T-helper 17 cell (primary cell): ENCODE measurements around the gene BLOC1S6. TPM values are rescaled to one million over a fixed set of nuclear protein-coding genes. Genes with fewer than 3 reads are reported as not detected.
A peak's percentile ranks its signal among the peaks of the same experiment; 100 is the strongest.

ENCODE experiments used
- ATAC-seq: fragments of 150-1000 bp; cut with Tn5 transposase; 2 replicates; pipeline ENCODE4 v1.10.0; 2021; ENCODE audit warnings: mild to moderate bottlenecking, moderate library complexity
- DNase-seq, 3 donors: peaks; one replicate each; pipeline versions ENCODE4 v3.0.0 to v3.0.0-alpha.2; 2020 to 2021
- H3K9me3 ChIP-seq: one replicate; pipeline ENCODE4 v1.7.0; 2013; ENCODE audit warnings: low read length, mild to moderate bottlenecking; ENCODE audit not compliant: control insufficient read depth, poor library complexity, severe bottlenecking
- H3K27ac Mint-ChIP-seq: one replicate; pipeline ENCODE4 v1.8.0; 2022; ENCODE audit warnings: mild to moderate bottlenecking, moderate library complexity, mixed read lengths
- H3K27me3 Mint-ChIP-seq: one replicate; pipeline ENCODE4 v1.8.0; 2022; ENCODE audit warnings: mixed read lengths
- H3K36me3 Mint-ChIP-seq: one replicate; pipeline ENCODE4 v1.8.0; 2022; ENCODE audit warnings: low read depth, mixed read lengths
- H3K4me1 Mint-ChIP-seq: one replicate; pipeline ENCODE4 v1.8.0; 2022; ENCODE audit warnings: mild to moderate bottlenecking, mixed read lengths
- H3K4me3 Mint-ChIP-seq: one replicate; pipeline ENCODE4 v1.8.0; 2022; ENCODE audit warnings: mild to moderate bottlenecking, moderate library complexity, mixed read lengths
- total RNA-seq, 4 donors: library from RNA in 2 of 4; stranded (reverse) in 2 of 4; gene quantifications; one replicate each; pipeline ENCODE4 v1.2.3 and lab custom pipeline; 2022 to 2026

Gene BLOC1S6
- total RNA-seq, 2 donors from 2014 or later = 48.5 to 66.2 TPM

DNA sequence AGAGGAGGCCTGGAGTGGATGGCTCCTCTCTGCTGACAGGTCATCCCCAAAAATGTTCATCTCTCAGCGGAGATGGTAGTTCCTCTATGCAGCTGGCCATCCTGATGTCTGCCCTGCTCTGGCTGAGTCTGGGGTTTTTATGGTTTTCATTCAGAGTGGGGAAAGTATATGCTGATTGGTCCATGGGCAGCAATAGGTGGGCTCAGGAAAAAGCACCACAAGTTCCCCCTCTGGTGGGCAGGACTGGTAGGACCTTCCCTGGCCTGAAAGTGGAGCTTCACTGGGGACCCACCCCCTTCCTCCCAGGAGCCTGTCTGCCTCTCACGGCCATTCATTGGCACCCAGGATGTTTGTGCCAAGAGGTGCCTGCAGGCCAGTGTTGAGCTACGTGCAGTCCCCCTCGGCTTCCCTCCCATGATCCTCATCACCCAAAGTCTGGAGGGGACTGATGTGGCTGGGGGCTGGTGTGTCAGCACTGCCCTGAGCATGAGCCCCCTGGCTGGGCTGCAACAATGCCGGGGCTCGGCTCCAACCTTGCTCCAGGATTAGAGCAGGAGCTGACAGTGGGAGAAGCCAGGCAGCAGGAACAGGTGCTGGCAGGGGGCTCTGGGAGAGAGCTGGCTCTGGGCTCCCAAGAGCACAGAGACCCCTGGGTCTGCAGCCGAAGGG, 13.1 kb upstream of the BLOC1S6 start:
- no peak overlapping the region for H3K4me3 Mint-ChIP-seq
- ATAC-seq (peak; percentile 49), DNase-seq (no peak)
- no peaks in the 10 kb centered on the region for H3K4me1 Mint-ChIP-seq
- peaks cover 48% of the 10 kb centered on the region for H3K27me3 Mint-ChIP-seq
- no peak overlapping the region for H3K27ac Mint-ChIP-seq
- peaks cover 4% of the 10 kb centered on the region for H3K36me3 Mint-ChIP-seq
- H3K9me3 ChIP-seq = no peaks in the 10 kb centered on the region

DNA sequence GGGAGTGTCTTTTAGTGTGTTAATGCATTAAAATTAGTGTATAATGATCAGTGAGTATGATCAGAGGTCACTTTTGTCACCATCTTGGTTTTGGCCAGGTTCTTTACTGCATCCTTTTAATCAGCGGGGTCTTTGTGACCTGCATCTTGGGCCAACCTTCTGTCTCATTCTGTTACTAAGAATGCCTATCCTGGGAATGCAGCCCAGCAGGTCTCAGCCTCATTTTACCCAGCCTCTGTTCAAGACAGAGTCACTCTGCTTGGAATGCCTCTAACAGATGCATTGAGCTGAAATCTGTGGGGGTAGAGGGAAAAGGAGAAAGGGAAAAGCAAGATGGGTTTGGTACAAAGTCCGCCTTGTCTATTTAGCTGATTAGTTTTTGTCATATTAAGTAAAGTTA, 5.3 kb upstream of the BLOC1S6 start:
- H3K9me3 ChIP-seq = no peaks in the 10 kb centered on the region
- Mint-ChIP-seq H3K36me3 (no peaks in the 10 kb centered on the region), H3K27me3 (peaks cover 17% of the 10 kb centered on the region), H3K4me1 (peaks cover 11% of the 10 kb centered on the region), H3K4me3 (no peak overlapping the region), H3K27ac (peak overlapping the region; percentile 29)
- no peak for DNase-seq
- no peak for ATAC-seq

DNA sequence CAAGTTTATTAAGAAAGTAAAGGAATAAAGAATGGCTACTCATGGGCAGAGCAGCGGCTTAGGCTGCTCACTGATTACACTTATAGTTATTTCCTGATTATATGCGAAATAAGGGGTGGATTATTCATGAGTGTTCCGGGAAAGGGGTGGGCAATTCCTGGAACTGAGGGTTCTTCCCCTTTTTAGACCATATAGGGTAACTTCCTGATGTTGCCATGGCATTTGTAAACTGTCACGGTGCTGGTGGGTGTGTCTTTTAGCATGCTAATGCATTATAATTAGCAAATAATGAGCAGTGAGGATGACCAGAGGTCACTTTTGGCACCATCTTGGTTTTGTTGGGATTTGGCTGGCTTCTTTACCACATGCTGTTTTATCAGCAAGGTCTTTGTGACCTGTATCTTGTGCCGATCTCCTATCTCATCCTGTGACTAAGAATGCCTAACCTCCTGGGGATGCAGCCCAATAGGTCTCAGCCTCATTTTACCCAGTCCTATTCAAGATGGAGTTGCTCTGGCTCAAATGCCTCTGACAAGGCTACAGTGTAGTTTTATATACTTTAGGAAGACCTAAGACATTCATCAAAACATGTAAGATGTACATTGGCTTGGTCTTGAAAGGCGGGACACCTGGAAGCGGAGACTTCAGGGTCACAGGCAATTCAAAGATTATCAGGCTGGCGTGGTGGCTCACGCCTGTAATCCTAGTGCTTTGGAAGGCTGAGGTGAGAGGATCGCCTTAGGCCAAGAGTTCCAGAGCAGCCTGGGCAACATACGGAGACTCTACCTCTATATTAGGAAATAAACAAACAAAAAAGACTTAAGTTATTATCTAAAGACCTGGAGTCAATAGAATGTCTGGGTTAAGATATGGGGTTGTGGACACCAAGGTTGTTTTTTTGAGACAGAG, 3.2 kb upstream of the BLOC1S6 start:
- peaks cover 26% of the 10 kb centered on the region for H3K4me1 Mint-ChIP-seq
- ATAC-seq (no peak), DNase-seq (no peak)
- H3K27ac Mint-ChIP-seq = no peak overlapping the region
- peaks cover 3% of the 10 kb centered on the region for H3K36me3 Mint-ChIP-seq
- no peak overlapping the region for H3K4me3 Mint-ChIP-seq
- H3K9me3 ChIP-seq = no peaks in the 10 kb centered on the region
- H3K27me3 Mint-ChIP-seq = peaks cover 17% of the 10 kb centered on the region

DNA sequence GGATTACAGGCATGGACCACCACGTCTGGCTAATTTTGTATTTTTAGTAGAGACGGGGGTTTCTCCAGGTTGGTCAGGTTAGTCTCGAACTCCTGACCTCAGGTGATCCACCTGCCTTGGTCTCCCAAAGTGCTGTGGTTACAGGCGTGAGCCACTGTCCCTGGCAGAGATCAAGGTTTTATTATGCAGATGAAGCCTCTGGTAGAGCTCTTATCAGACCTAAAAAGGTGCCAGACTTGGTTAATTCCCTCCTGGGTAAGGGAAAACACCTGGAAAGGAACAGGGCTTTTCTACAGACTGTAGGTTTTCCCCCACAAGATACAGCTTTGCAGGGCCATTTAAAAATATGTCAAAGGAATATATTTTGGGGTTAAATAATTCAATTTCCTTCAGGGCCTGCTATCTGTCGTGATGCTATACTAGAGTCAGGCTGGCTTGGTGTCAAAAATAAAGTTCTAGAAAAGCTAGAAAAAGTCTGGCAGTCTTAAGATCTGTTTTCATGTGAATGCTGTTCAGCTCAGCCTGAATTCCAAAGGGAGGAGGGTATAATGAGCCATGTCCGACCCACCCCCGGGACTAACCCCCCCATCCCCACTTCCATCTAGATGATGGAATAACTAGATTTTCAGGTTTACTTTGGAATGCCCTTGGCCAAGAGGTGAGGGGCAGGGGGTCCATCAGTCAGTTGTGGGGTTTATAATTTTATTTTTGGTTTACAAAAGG, 1.9 kb upstream of the BLOC1S6 start:
- H3K4me3 Mint-ChIP-seq = no peak overlapping the region
- H3K9me3 ChIP-seq = no peaks in the 10 kb centered on the region
- DNase-seq = no peak
- H3K27me3 Mint-ChIP-seq = peaks cover 11% of the 10 kb centered on the region
- peaks cover 3% of the 10 kb centered on the region for H3K36me3 Mint-ChIP-seq
- no peak for ATAC-seq
- H3K27ac Mint-ChIP-seq = no peak overlapping the region
- H3K4me1 Mint-ChIP-seq = peaks cover 30% of the 10 kb centered on the region

DNA sequence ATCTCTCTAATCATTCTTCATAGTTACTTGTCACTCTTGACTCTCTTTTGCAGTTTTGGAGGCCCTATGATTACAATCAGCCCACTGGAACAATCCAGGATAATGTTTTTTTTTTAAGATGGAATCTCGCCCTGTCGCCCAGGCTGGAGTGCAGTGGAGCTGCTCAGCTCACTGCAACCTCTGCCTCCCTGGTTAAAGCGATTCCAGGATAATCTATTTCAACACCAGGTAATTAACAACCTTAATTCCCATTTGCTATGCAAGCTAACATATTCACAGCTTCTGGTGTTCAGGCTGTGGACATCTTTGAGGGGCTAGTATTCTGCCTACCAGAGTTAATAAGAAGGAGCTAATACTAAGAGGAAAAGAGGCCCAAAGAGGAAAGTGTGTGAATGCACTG, 1.1 kb upstream of the BLOC1S6 start:
- ATAC-seq = no peak
- no peaks in the 10 kb centered on the region for H3K9me3 ChIP-seq
- Mint-ChIP-seq H3K36me3 (peaks cover 3% of the 10 kb centered on the region), H3K4me1 (peaks cover 30% of the 10 kb centered on the region), H3K27me3 (peaks cover 8% of the 10 kb centered on the region), H3K27ac (peak overlapping the region; percentile 100), H3K4me3 (peak overlapping the region; percentile 99)
- no peak for DNase-seq

DNA sequence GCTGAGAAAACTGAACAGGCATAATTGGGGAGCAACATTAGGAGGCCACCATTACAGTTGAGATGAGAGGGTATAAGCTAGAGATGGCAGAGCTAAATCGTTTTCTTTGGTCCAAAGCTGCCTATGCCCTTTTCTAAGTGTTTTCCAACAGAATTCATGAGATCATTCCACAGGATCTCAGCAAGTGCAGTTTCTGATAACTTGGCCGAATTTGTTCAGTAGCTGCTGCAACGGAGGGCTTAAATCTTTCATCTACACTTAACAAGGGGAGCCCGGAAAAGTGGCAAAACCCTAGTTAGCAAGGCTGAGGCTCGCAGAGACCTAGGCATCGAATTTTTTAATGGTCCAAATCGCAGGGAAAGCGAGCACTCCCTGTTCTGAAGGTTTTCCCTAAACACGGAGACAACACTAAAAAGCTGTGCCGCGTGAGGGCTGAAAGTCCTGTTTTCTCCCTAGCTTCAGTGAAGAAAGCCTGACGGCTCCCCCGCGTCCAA, 531 bp upstream of the BLOC1S6 start:
- peaks cover 3% of the 10 kb centered on the region for H3K36me3 Mint-ChIP-seq
- H3K9me3 ChIP-seq = no peaks in the 10 kb centered on the region
- peak overlapping the region; percentile 100 for H3K27ac Mint-ChIP-seq
- peaks cover 3% of the 10 kb centered on the region for H3K27me3 Mint-ChIP-seq
- H3K4me1 Mint-ChIP-seq = peaks cover 30% of the 10 kb centered on the region
- peak overlapping the region; percentile 99 for H3K4me3 Mint-ChIP-seq
- ATAC-seq = peak; percentile 13
- DNase-seq = no peak

DNA sequence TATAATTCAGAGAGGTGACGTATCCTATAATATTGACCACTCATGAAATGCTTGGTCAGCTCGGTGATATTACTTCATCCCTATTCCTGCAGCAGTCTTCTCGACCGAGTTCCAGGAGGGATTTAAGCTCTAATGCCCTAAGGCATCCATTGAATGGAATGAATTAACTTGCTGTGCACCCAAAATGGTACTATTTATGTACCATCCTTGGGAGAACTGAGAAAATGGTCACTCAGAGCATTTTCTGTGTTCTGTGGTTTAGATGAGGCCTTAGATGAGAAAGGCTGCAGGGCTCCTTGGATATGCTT, 638 bp downstream of the BLOC1S6 start:
- peaks cover 3% of the 10 kb centered on the region for H3K36me3 Mint-ChIP-seq
- ATAC-seq (no peak), DNase-seq (no peak)
- no peaks in the 10 kb centered on the region for H3K9me3 ChIP-seq
- peak overlapping the region; percentile 100 for H3K27ac Mint-ChIP-seq
- H3K4me3 Mint-ChIP-seq = peak overlapping the region; percentile 99
- H3K4me1 Mint-ChIP-seq = peaks cover 30% of the 10 kb centered on the region
- H3K27me3 Mint-ChIP-seq = no peaks in the 10 kb centered on the region

DNA sequence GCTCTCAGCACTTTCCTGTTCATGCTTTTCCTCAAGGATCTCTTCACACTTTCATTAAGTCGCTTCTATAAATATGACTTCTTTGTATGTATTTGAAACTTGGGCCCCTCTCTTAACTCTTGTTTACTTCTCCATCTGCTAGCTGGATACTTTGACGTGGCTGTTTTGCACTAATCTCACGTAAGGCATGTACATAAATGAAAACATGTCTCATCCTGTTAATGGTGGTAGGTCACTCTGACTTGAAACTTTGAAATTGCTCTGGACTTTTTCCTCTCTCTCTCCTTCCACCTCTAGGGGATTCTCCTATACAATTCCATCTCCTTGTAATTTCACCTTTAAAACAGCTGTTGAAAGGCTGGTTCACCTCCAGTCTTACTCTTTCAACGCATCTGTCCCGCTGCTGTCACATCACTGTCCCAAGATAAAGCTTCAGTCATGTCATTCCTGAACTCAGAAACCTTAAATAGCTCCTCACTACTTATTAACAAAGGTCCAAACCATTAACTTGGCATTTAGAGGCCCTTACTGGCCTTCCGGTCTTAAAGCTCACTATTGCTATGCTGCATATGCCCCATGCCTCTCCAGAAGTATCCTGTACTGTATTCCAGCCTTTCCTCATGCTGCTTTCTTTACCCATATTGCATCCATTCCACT, 1.2 kb downstream of the BLOC1S6 start:
- Mint-ChIP-seq H3K27ac (peak overlapping the region; percentile 100), H3K27me3 (no peaks in the 10 kb centered on the region), H3K36me3 (peaks cover 3% of the 10 kb centered on the region), H3K4me1 (peaks cover 30% of the 10 kb centered on the region), H3K4me3 (peak overlapping the region; percentile 99)
- DNase-seq (no peak), ATAC-seq (no peak)
- H3K9me3 ChIP-seq = no peaks in the 10 kb centered on the region

DNA sequence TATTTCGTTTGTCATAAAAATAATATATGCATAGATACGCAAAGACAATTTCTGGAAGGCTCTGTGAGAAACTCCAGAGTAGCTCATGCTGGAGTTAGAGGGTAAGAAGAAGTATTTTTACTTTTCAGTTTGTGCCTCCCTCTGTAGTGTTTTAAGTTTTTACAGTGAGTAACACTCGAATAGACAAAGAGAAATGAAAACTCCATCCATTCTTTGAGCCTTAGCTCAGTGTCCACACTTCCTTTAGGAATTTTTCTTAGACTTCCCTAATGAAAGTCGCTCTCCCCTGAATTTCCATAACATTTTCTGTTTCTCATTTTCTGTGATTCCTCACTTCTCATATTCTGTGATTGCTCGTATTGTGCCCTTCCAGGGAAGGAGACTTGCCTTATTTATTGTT, 2.1 kb downstream of the BLOC1S6 start:
- ATAC-seq = no peak
- Mint-ChIP-seq H3K4me1 (peaks cover 28% of the 10 kb centered on the region), H3K36me3 (peaks cover 3% of the 10 kb centered on the region), H3K27ac (peak overlapping the region; percentile 100), H3K4me3 (peak overlapping the region; percentile 99), H3K27me3 (no peaks in the 10 kb centered on the region)
- no peaks in the 10 kb centered on the region for H3K9me3 ChIP-seq
- no peak for DNase-seq

DNA sequence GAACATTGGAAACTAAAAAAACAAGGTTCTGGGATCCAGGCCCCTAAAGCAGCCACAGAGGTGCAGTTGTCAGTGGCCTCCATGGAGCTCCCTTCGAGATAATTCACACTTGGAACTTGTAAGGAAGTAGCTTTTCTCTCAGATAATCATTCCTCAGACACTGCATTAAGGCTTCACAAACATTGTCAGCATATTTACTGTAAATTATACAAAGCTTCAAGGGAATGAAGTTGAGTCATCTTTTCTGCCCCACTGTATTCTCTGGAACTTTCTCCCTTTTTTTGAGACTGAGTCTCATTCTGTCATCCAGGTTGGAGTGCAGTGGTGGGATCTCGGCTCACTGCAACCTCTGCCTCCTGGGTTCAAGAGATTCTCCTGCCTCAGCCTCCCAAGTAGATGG, 7.1 kb downstream of the BLOC1S6 start:
- no peak overlapping the region for H3K4me3 Mint-ChIP-seq
- peaks cover 4% of the 10 kb centered on the region for H3K4me1 Mint-ChIP-seq
- H3K27ac Mint-ChIP-seq = no peak overlapping the region
- no peaks in the 10 kb centered on the region for H3K9me3 ChIP-seq
- DNase-seq (no peak), ATAC-seq (no peak)
- no peaks in the 10 kb centered on the region for H3K27me3 Mint-ChIP-seq
- H3K36me3 Mint-ChIP-seq = peaks cover 5% of the 10 kb centered on the region

DNA sequence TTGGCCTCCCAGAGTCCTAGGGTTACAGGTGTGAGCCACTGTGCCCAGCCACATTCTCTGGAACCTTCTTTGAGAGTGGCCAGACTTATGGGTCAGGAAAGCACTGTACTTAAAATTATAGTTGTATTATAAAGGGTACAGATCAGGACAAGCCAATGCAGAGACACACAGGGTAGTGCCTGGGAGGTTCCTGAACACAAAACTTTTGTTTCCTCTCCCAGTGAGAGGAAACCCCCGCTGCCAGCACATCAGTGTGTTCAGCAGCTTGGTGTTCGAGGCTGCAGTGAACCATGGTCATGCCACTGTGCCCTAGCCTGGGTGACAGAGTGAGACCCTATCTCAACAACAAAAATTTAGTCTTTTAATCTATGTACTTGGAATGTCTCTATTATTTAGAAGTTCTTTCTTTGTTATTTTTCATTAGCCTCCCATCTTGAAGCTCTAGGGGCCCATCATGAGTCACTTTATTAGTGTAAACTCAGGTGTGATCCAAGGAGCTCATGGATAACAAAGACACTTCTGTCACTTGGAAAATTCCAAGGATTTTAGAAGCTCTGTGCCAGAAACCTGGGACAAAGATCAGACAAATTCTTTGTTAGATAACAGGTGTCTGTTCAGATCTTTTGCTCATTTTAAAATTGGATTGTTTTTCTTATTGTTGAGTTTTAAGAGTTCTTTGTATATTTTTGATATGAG, 7.8 kb downstream of the BLOC1S6 start:
- no peaks in the 10 kb centered on the region for H3K27me3 Mint-ChIP-seq
- no peak overlapping the region for H3K27ac Mint-ChIP-seq
- ATAC-seq (no peak), DNase-seq (no peak)
- H3K4me1 Mint-ChIP-seq = peaks cover 2% of the 10 kb centered on the region
- H3K9me3 ChIP-seq = no peaks in the 10 kb centered on the region
- no peak overlapping the region for H3K4me3 Mint-ChIP-seq
- H3K36me3 Mint-ChIP-seq = peaks cover 5% of the 10 kb centered on the region

DNA sequence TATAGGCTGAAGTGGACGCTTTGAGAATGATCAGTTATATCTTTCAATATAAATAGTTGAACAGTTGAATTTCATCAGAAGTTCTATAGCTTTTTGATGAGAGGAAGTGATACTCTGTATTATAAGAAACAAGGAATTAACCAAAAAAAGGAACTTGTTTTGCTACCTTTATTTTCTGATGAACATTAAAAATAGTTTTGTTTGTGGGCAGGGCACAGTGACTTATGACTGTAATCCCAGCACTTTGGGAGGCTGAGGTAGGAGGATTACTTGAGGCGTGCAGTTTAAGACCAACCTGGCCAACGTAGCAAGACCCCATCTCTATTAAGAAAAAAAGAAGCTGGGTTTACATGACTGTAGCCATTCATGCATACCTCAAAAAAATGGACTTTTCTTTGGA, 16.7 kb downstream of the BLOC1S6 start:
- peaks cover 4% of the 10 kb centered on the region for H3K4me1 Mint-ChIP-seq
- ATAC-seq (no peak), DNase-seq (no peak)
- H3K4me3 Mint-ChIP-seq = no peak overlapping the region
- H3K9me3 ChIP-seq = no peaks in the 10 kb centered on the region
- H3K27ac Mint-ChIP-seq = peak overlapping the region; percentile 51
- H3K36me3 Mint-ChIP-seq = no peaks in the 10 kb centered on the region
- H3K27me3 Mint-ChIP-seq = no peaks in the 10 kb centered on the region
